Loucy (cell line): ENCODE data around the gene PTPRN2.

Source experiments
- CTCF ChIP-seq: fragments of 200-600 bp; sonication (generic); conservative IDR thresholded peaks from 2 replicates; pipeline ENCODE4 v1.5.1; 2014; ENCODE audit warnings: mild to moderate bottlenecking, antibody characterized with exemption, low read length
- EZH2phosphoT487 ChIP-seq: fragments of 200-600 bp; IDR thresholded peaks from 2 replicates; pipeline ENCODE4 v1.6.1; 2018; ENCODE audit warnings: antibody characterized with exemption, mild to moderate bottlenecking, moderate library complexity, borderline replicate concordance

- TF ChIP-seq CTCF (no peak), EZH2phosphoT487 (no peak)
Measured at GRCh38 chr7:157961731-157962457, 625.7 kb downstream of the PTPRN2 start.
